ENCODE measurements around the gene TGFBR1.

The TGFBR1 gene

DNA sequence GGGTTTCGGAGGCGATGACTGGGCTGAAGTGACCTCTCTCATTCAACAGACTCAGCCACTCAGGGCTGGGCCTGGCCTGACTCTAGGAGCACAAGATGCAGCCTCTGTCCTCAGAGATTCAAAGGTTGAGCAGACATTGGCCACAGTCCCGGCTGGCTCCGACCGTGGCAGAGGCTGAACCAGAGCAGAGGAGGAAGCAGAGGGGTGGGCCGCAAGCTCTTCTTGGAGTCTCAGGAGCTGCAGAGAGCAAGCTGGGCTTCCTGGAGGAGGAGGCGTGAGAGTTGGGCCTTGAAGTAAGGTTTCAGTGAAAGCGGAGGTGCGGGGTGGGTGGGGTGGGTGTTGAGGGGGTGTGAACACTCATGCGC, 79.2 kb downstream of the TGFBR1 start:
- H3K27ac ChIP-seq = no peak overlapping the region
- TF ChIP-seq, protein P1, sequence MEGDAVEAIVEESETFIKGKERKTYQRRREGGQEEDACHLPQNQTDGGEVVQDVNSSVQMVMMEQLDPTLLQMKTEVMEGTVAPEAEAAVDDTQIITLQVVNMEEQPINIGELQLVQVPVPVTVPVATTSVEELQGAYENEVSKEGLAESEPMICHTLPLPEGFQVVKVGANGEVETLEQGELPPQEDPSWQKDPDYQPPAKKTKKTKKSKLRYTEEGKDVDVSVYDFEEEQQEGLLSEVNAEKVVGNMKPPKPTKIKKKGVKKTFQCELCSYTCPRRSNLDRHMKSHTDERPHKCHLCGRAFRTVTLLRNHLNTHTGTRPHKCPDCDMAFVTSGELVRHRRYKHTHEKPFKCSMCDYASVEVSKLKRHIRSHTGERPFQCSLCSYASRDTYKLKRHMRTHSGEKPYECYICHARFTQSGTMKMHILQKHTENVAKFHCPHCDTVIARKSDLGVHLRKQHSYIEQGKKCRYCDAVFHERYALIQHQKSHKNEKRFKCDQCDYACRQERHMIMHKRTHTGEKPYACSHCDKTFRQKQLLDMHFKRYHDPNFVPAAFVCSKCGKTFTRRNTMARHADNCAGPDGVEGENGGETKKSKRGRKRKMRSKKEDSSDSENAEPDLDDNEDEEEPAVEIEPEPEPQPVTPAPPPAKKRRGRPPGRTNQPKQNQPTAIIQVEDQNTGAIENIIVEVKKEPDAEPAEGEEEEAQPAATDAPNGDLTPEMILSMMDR (IDR thresholded peaks at IDR 0.05) = no peak
- no peak for TF ChIP-seq ZFX (IDR thresholded peaks at IDR 0.05; ENCODE audit: borderline replicate concordance)

DNA sequence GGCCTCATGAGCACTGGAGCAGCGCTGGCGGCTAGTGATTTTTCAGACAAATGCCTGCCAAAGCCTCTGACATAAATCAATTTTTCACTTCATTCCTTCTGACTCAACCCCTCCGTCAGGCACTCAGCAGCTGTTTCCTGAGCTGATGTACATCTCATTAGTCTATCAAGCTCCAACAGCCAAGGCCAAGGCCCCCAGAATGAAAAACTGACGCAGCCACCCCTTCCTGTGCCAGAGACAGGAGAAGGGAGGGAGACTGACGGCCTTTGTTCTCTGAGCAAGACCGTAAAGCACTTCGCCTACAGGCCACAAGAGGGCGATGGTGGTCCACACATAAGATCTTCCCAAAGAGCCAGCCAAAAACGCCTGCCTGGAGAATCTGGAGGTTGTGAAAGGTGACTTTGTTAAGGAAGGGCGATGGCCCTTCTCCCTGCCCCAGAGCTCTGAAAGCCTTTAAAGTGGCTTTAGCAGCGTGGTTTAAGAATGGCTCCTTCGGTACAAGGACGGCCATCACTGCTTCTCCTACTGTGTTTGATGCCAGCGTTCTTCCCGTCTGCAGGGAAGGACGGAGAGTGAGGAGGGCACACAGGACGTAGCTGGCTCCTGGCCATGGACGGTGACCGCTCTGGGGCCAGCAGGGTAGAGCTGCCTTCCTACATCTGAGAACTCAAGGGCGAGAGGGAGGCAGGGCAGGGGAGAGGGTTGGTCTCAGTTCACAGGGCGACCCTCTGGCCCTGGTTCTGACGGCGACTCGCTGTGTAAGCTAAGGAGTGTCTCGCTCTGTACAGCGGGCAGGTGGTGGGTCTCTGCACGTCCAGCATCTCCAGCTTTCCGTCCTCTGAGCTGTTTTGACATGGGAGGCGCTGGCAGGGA, 79.8 kb downstream of the TGFBR1 start:
- H3K27ac ChIP-seq = no peak overlapping the region
- TF ChIP-seq ZFX (IDR thresholded peaks at IDR 0.05; ENCODE audit: borderline replicate concordance) = no peak
- TF ChIP-seq, protein P1 (IDR thresholded peaks at IDR 0.05) = peak; percentile 85

DNA sequence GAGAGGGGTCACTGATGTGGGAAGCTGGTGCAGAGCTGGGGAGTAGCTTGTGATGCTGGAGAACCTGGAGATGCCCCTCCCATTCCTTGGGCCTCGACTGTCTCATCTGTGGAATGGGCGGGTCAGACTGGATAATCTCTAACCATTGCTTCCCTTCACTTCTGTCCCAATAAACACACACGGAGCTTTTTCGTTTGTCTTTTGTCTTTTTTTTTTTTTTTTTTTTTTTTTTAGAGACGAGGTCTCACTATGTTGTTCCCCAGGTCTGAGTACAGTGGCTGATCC, 80.4 kb downstream of the TGFBR1 start:
- TF ChIP-seq, protein P1 (IDR thresholded peaks at IDR 0.05) = no peak
- TF ChIP-seq ZFX (IDR thresholded peaks at IDR 0.05; ENCODE audit: borderline replicate concordance) = no peak
- H3K27ac ChIP-seq = no peak overlapping the region

DNA sequence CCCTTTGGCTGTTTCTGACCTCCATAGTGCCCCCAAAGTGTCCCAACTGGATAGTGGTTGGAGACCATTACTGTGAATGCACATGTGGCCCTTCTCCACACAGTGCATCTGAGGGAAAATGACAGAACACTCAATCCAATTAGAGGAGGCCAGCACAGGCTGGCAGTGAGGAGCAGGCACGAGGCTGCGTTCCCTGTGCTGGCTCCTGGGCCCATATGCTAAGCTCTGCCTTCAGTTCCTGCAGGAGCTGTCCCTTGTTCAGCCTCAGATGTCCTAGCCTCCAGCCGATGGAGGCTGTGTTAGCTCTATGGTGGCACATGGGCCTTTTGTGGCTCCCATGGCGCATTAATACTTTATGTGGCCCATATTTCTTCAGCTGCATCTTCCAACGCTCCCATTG, 81.0 kb downstream of the TGFBR1 start:
- TF ChIP-seq, protein P1 (IDR thresholded peaks at IDR 0.05) = no peak
- TF ChIP-seq ZFX (IDR thresholded peaks at IDR 0.05; ENCODE audit: borderline replicate concordance) = no peak
- no peak overlapping the region for H3K27ac ChIP-seq

DNA sequence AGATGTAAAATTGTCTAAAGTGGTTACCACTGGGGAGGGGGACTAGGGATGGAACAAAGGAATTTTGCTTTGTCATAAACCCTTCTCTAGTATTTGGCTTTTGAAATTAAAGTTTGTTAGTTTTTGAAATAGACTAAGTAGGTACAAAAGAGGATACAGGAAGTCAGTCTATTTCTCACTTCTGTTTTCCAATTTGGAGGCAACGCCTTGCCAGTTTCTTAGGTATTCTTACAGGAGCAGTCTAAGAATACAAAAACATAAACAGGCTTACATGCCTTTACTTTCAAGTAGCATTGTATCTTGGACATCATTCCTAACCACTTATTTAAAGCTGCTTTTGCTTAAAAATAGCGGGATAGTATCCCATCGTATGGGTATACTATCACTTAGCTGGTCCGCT, 82.4 kb downstream of the TGFBR1 start:
- TF ChIP-seq ZFX (IDR thresholded peaks at IDR 0.05; ENCODE audit: borderline replicate concordance) = no peak
- TF ChIP-seq, protein P1 (IDR thresholded peaks at IDR 0.05) = no peak
- no peak overlapping the region for H3K27ac ChIP-seq

DNA sequence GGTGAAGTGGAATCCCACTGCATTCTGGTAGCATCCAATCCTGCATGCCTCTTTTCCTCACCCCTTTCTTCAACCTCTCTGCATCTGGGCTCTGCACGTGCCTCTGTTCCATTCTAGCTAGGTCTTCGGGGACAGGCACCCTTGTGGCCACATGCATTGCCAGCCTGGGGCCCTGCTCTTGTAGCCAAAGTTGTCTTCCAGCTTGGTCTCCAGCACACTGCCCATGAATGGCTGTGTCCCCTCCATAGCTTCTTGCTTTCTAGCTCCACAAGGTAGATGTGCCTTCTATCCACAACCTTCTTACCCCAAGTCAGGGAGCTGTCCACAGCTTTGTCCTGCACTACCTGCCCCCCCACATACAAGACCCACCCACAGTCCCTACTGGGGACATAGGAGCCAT, 84.3 kb downstream of the TGFBR1 start:
- H3K27ac ChIP-seq = no peak overlapping the region
- TF ChIP-seq ZFX (IDR thresholded peaks at IDR 0.05; ENCODE audit: borderline replicate concordance) = no peak
- TF ChIP-seq, protein P1 (IDR thresholded peaks at IDR 0.05) = no peak

DNA sequence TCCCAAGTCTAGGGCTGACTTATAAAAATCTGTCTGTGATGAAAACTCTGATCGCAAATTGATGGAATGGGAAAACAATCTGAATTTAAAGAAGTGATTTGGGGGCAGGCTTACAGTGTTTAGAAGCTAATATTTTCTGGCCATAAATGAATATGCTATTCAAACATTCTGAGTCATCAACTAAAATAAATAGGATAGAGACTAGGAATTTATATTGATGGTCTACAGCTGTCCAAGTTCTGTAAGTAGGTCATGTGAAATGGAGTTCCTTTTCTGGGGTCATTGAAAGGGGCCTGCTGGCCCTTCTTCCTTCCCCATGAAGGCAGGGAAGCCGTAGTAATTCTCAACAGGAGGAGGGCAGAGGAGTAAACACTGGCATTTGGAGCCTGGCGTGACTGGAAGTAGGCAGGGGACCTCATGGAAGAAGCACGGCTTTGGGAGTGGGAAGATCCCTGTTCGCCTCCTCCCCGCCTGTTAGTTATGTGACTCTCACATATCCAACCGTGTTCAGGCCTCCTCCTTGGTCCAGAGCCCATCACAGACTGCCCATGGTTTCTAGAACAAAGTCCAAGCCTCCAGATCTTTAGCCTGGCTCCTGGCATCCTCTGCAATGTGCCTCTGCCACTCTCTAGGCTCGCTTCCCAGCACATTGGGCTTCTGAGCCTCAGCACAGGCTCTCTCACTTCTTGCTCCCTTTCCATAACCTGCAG, 85.1 kb downstream of the TGFBR1 start:
- H3K27ac ChIP-seq = no peak overlapping the region
- TF ChIP-seq, protein P1 (IDR thresholded peaks at IDR 0.05) = no peak
- no peak for TF ChIP-seq ZFX (IDR thresholded peaks at IDR 0.05; ENCODE audit: borderline replicate concordance)
